ENCODE results near the gene YARS2. TPM values are rescaled to one million over a fixed set of nuclear protein-coding genes. Genes with fewer than 3 reads are reported as not detected.

YARS2 gene
- 10 to 100 TPM; 15.1 to 18.1 TPM for total RNA-seq
- 24.6 to 36.0 reads per million in 2 donors for total RNA-seq

- Mint-ChIP-seq H3K36me3 (ENCODE audit: low read depth) (no peaks in the 10 kb centered on the region), H3K27me3 (peaks cover 3% of the 10 kb centered on the region), H3K4me1 (peaks cover 15% of the 10 kb centered on the region), H3K4me3 (peak within 1 kb of the TSS; percentile 90), H3K27ac (peak within 1 kb of the TSS; percentile 94)
- H3K9me3 ChIP-seq (ENCODE audit: control insufficient read depth, low read length, poor library complexity, severe bottlenecking), result no peaks in the 10 kb centered on the region
- ATAC-seq, result peak; percentile 89
- peak; percentile 69 to 79 (median 70) for DNase-seq
These were observed at the start of gene YARS2 for GRCh38 chr12:32755654-32756475. Gene YARS2 (minus strand): TSS chr12:32755897. CDS start chr12:32755874, 23 bp downstream.

DNA sequence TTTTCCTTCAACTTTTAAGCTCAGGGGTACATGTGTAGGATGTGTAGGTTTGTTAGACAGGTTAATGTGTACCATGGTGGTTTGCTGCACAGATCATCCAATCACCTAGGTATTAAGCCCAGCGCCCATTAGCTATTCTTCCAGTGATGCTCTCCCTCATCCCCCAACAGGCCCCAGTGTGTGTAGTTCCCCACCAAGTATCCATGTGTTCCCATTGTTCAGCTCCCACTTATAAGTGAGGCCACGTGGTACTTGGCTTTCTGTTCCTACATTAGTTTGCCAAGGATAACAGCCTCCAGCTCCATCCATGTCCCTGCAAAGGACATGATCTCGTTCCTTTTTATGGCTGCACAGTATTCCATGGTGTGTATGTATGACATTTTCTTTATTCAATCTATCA, 48.6 kb upstream of the YARS2 start:
- ATAC-seq (no peak), DNase-seq (no peak)
- peaks cover 12% of the 10 kb centered on the region for H3K27me3 Mint-ChIP-seq
- H3K9me3 ChIP-seq (ENCODE audit: control insufficient read depth, low read length, poor library complexity, severe bottlenecking), result no peaks in the 10 kb centered on the region
- no peak overlapping the region for H3K4me3 Mint-ChIP-seq
- H3K4me1 Mint-ChIP-seq, result no peaks in the 10 kb centered on the region
- no peaks in the 10 kb centered on the region for H3K36me3 Mint-ChIP-seq (ENCODE audit: low read depth)
- no peak overlapping the region for H3K27ac Mint-ChIP-seq

GRCh38 chr12:32801269-32801980, 45.7 kb upstream of the YARS2 start:
- no peak for DNase-seq
- H3K27ac Mint-ChIP-seq, result no peak overlapping the region
- H3K4me3 Mint-ChIP-seq, result no peak overlapping the region
- H3K27me3 Mint-ChIP-seq, result peaks cover 12% of the 10 kb centered on the region
- no peaks in the 10 kb centered on the region for H3K4me1 Mint-ChIP-seq
- ATAC-seq, result no peak
- H3K9me3 ChIP-seq (ENCODE audit: control insufficient read depth, low read length, poor library complexity, severe bottlenecking), result no peaks in the 10 kb centered on the region
- no peaks in the 10 kb centered on the region for H3K36me3 Mint-ChIP-seq (ENCODE audit: low read depth)

- peaks cover 3% of the 10 kb centered on the region for H3K4me1 Mint-ChIP-seq
- no peak for ATAC-seq
- no peak overlapping the region for H3K27ac Mint-ChIP-seq
- H3K9me3 ChIP-seq (ENCODE audit: control insufficient read depth, low read length, poor library complexity, severe bottlenecking), result no peaks in the 10 kb centered on the region
- H3K27me3 Mint-ChIP-seq, result peaks cover 20% of the 10 kb centered on the region
- no peak for DNase-seq
- no peak overlapping the region for H3K4me3 Mint-ChIP-seq
- peaks cover 2% of the 10 kb centered on the region for H3K36me3 Mint-ChIP-seq (ENCODE audit: low read depth)
These were observed 38.6 kb upstream of the YARS2 start for GRCh38 chr12:32794281-32794680.

GRCh38 chr12:32789916-32790315, 34.2 kb upstream of the YARS2 start:
- no peaks in the 10 kb centered on the region for H3K9me3 ChIP-seq (ENCODE audit: control insufficient read depth, low read length, poor library complexity, severe bottlenecking)
- peaks cover 30% of the 10 kb centered on the region for H3K27me3 Mint-ChIP-seq
- no peak for ATAC-seq
- H3K27ac Mint-ChIP-seq, result no peak overlapping the region
- DNase-seq, result no peak
- H3K36me3 Mint-ChIP-seq (ENCODE audit: low read depth), result peaks cover 2% of the 10 kb centered on the region
- peaks cover 3% of the 10 kb centered on the region for H3K4me1 Mint-ChIP-seq
- H3K4me3 Mint-ChIP-seq, result no peak overlapping the region

DNA sequence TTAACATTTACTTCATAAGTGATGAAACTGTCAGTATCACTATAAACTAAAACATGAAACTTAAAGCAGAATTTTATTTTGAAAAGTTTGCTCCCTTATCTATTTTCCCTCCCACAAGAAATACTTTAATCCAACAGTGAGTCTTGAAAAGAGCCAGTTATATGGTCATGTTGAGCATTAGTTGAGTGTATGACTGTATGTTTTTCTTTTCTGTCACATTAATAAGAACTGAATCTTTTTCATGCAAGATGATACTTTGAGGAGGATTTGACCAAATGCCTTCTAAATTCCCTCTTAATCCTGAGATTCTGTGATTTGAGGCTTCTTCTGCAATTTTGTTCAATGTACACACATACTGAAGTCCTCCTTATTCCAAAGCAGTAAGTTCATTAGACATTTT, 33.7 kb upstream of the YARS2 start:
- ATAC-seq, result no peak
- Mint-ChIP-seq H3K27me3 (peaks cover 30% of the 10 kb centered on the region), H3K27ac (no peak overlapping the region), H3K4me1 (peaks cover 3% of the 10 kb centered on the region), H3K4me3 (no peak overlapping the region), H3K36me3 (ENCODE audit: low read depth) (peaks cover 2% of the 10 kb centered on the region)
- DNase-seq, result no peak
- no peaks in the 10 kb centered on the region for H3K9me3 ChIP-seq (ENCODE audit: control insufficient read depth, low read length, poor library complexity, severe bottlenecking)

DNA sequence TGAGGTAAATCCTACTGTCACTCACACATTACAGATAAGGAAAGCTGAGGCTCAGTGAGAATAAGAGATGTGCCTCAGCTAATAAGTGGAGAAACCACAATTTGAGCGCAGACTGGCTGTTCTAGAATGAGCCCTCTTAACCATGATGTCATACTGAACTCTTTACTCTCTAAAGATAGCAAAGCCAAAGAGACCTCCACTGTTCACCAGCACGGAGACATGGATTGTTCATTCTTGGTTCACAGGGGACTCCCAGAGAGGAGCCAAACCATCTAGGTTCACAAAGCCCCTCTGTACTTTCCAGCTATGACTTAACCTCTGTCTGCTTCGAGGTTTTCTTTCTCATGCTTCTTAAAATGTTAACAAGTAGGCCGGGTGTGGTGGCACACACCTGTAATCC, 32.7 kb upstream of the YARS2 start:
- no peaks in the 10 kb centered on the region for H3K9me3 ChIP-seq (ENCODE audit: control insufficient read depth, low read length, poor library complexity, severe bottlenecking)
- H3K27me3 Mint-ChIP-seq, result peaks cover 31% of the 10 kb centered on the region
- no peak for DNase-seq
- no peak overlapping the region for H3K27ac Mint-ChIP-seq
- no peaks in the 10 kb centered on the region for H3K4me1 Mint-ChIP-seq
- no peak for ATAC-seq
- no peak overlapping the region for H3K4me3 Mint-ChIP-seq
- H3K36me3 Mint-ChIP-seq (ENCODE audit: low read depth), result no peaks in the 10 kb centered on the region

DNA sequence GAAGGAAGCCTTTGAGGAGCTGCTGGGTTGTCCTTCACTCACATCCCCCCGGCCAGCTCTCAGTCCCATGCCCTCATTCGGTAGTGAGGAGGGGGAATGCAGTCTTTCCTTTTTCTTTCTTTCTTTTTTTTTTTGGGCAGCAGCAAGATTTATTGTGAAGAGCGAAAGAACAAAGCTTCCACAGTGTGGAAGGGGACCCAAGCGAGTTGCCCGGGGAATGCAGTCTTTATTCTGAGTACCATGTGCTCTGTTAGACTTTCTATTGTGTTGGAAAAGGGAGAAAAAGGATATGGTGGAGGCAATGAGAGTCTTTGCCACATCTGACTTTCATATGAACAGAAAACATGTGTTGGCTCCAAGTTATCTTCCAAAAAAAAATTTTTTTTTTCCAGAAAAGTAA, 29.9 kb upstream of the YARS2 start:
- Mint-ChIP-seq H3K4me3 (no peak overlapping the region), H3K27ac (no peak overlapping the region), H3K27me3 (peaks cover 31% of the 10 kb centered on the region), H3K36me3 (ENCODE audit: low read depth) (no peaks in the 10 kb centered on the region), H3K4me1 (no peaks in the 10 kb centered on the region)
- no peak for ATAC-seq
- H3K9me3 ChIP-seq (ENCODE audit: control insufficient read depth, low read length, poor library complexity, severe bottlenecking), result no peaks in the 10 kb centered on the region
- DNase-seq, result no peak

- H3K9me3 ChIP-seq (ENCODE audit: control insufficient read depth, low read length, poor library complexity, severe bottlenecking), result no peaks in the 10 kb centered on the region
- Mint-ChIP-seq H3K27ac (no peak overlapping the region), H3K36me3 (ENCODE audit: low read depth) (no peaks in the 10 kb centered on the region), H3K4me1 (no peaks in the 10 kb centered on the region), H3K4me3 (no peak overlapping the region), H3K27me3 (peaks cover 44% of the 10 kb centered on the region)
- ATAC-seq (no peak), DNase-seq (no peak)
These were observed 27.3 kb upstream of the YARS2 start for GRCh38 chr12:32783029-32783428.

DNA sequence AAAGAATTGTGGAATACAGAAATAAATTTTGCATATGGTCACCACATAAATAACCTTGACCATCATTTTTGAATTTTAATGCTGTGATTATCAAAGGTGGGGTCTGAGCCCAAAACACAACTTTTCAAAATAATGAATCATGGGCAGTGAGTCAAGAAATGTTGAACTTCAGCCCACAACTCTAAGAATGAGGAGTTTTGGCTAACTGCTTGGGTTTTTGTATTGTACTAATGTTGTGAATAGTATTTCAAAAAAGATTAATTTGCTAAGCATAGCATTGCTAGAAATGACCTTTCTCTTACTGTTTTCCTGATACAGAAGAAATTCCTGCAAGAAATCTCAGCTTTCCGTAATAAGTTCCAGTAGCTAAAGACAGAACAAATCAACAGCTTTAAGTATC, 24.4 kb upstream of the YARS2 start:
- ATAC-seq, result no peak
- Mint-ChIP-seq H3K27ac (no peak overlapping the region), H3K4me3 (no peak overlapping the region), H3K36me3 (ENCODE audit: low read depth) (no peaks in the 10 kb centered on the region), H3K27me3 (peaks cover 51% of the 10 kb centered on the region), H3K4me1 (no peaks in the 10 kb centered on the region)
- DNase-seq, result no peak
- H3K9me3 ChIP-seq (ENCODE audit: control insufficient read depth, low read length, poor library complexity, severe bottlenecking), result no peaks in the 10 kb centered on the region

GRCh38 chr12:32777691-32778175, 22.0 kb upstream of the YARS2 start:
- ATAC-seq (no peak), DNase-seq (no peak)

GRCh38 chr12:32777159-32777558, 21.5 kb upstream of the YARS2 start:
- Mint-ChIP-seq H3K27ac (no peak overlapping the region), H3K27me3 (peaks cover 57% of the 10 kb centered on the region), H3K36me3 (ENCODE audit: low read depth) (no peaks in the 10 kb centered on the region), H3K4me3 (no peak overlapping the region), H3K4me1 (no peaks in the 10 kb centered on the region)
- no peaks in the 10 kb centered on the region for H3K9me3 ChIP-seq (ENCODE audit: control insufficient read depth, low read length, poor library complexity, severe bottlenecking)
- ATAC-seq (no peak), DNase-seq (no peak)

More at GRCh38 chr12:32777691-32778175, 22.0 kb upstream of the YARS2 start:
- Mint-ChIP-seq H3K36me3 (ENCODE audit: low read depth) (no peaks in the 10 kb centered on the region), H3K4me1 (no peaks in the 10 kb centered on the region), H3K4me3 (no peak overlapping the region), H3K27me3 (peaks cover 55% of the 10 kb centered on the region), H3K27ac (no peak overlapping the region)
- H3K9me3 ChIP-seq (ENCODE audit: control insufficient read depth, low read length, poor library complexity, severe bottlenecking), result no peaks in the 10 kb centered on the region

DNA sequence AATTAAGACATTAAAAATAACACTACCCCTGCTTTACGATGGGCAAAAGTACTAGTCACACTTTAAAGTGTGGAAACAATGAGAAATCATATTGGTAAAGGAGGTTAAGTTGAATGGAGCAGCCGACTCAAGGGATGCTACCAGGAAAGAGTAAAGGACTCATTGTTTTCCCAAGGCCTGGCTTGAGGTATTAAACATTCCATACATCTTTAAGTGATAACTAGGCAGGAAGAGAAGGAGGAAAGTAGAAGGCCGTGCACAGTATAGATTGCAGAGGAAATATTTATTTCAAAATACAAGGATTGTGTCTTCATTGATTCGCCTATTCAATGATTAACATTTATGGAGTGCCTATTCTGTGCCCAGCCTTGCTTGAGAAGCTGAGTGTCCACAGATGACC, 20.6 kb upstream of the YARS2 start:
- Mint-ChIP-seq H3K4me1 (peaks cover 2% of the 10 kb centered on the region), H3K36me3 (ENCODE audit: low read depth) (no peaks in the 10 kb centered on the region), H3K4me3 (no peak overlapping the region), H3K27me3 (peaks cover 62% of the 10 kb centered on the region), H3K27ac (no peak overlapping the region)
- DNase-seq, result no peak
- no peaks in the 10 kb centered on the region for H3K9me3 ChIP-seq (ENCODE audit: control insufficient read depth, low read length, poor library complexity, severe bottlenecking)
- no peak for ATAC-seq

Measured in T-helper 17 cell (primary cell).